ENCODE measurements around the gene SLC5A12.
"Not testable (repeated sequence)": the region's sequence is repeated elsewhere in the genome, so short reads cannot be mapped to it uniquely, and the experiment has no call there.

Gene SLC5A12

DNA sequence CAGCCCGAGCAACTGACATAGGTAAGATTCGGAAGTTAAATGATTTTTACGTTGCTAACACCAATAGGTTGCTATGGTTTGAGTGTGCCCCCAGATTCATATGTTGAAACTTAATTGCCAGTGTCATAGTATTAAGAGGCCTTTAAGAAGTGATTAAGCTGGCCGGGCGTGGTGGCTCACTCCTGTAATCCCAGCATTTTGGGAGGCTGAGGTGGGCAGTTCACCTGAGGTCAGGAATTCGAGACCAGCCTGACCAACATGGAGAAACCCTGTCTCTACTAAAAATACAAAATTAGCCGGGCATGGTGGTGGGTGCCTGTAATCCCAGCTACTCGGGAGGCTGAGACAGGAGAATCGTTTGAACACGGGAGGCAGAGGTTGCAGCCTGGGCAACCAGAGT lies 78.5 kb downstream of the SLC5A12 start:
- DNase-seq = not testable (repeated sequence)

- DNase-seq = no peak
Observed at GRCh38 chr11:26632691-26633159, 89.1 kb downstream of the SLC5A12 start.

DNA sequence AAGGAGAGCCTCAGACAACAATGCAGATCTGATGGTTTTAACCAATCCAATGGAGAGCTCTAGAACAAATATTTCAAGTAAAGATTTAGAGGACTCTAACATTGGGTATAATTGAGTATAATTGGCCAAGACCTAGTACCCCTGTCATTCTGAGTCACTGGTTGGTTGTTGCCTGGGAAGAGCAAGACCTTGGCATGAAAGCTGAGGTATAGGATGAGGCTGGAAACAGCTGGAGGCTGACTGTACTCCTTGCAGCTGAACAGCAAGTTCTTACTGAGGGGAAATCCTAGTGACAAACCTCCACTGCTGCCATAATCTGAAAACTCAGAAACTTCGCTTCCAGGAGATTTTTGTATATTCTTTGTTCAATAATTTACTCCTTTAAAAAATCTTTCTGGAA lies 95.5 kb downstream of the SLC5A12 start:
- DNase-seq = no peak

- DNase-seq = no peak
Observed at GRCh38 chr11:26623076-26623659, 98.7 kb downstream of the SLC5A12 start.

- DNase-seq = no peak
Observed at GRCh38 chr11:26622181-26622580, 99.7 kb downstream of the SLC5A12 start.

- no peak for DNase-seq
Observed at GRCh38 chr11:26621132-26621531, 100.7 kb downstream of the SLC5A12 start.

DNA sequence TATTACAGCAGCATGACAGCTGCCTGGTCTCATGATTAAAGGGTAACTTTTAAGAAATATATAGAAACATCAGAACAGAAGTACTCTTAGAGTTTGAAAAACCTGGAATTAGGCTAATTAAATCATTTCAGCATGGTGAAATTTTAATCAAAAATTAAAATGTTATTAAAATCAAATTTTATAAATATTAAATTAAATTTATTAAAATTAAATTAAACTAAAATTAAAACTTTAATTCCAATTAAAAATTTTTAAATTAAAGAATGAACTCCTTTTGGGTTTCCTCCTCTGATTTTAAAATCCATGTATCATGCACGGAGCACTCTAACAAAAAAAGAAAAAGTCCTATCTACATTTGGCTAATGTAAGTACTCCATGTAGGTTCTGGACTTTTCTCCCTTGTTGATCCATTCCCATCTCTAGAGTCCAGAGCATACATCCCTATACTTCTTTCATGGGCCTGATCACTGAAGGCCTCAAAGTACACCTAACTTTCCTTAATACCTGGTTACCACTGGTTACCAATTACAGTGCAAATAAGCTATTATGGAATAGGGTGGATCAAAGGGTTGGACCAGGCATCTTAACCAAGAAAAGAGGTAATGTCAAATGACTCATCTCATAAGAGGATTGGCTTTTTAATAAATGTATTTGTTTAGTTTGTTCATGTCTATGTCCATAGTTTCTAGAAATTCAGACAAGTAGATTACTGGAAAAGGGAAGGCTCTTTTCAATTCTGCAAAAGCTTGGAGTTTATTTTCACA lies 101.4 kb downstream of the SLC5A12 start:
- no peak for DNase-seq

GRCh38 chr11:26618441-26618840 lies 103.4 kb downstream of the SLC5A12 start:
- no peak for DNase-seq

Measured in activated gamma-delta T cell (primary cell).